HEK293 (cell line): Measurements from ENCODE around the gene ANKRD20A1.
"Not testable (repeated sequence)": the region's sequence is repeated elsewhere in the genome, so short reads cannot be mapped to it uniquely, and the experiment has no call there.

Experiments used
- ZNF311 ChIP-seq: fragments of 450-650 bp; formaldehyde crosslinking; IDR thresholded peaks from 2 replicates; pipeline ENCODE4 v1.5.1; 2017; ENCODE audit warnings: missing biosample characterization, missing genetic modification characterization, borderline replicate concordance
- TF ChIP-seq, protein P1 (sequence below): fragments of 450-650 bp; formaldehyde crosslinking; IDR thresholded peaks from 2 replicates; pipeline ENCODE4 v1.5.1; 2016; ENCODE audit warnings: missing biosample characterization, missing genetic modification characterization
- TF ChIP-seq, protein P2 (sequence below): fragments of 450-650 bp; formaldehyde crosslinking; IDR thresholded peaks from 2 replicates; pipeline ENCODE4; 2016; ENCODE audit warnings: missing biosample characterization, missing genetic modification characterization

- TF ChIP-seq, protein P1, sequence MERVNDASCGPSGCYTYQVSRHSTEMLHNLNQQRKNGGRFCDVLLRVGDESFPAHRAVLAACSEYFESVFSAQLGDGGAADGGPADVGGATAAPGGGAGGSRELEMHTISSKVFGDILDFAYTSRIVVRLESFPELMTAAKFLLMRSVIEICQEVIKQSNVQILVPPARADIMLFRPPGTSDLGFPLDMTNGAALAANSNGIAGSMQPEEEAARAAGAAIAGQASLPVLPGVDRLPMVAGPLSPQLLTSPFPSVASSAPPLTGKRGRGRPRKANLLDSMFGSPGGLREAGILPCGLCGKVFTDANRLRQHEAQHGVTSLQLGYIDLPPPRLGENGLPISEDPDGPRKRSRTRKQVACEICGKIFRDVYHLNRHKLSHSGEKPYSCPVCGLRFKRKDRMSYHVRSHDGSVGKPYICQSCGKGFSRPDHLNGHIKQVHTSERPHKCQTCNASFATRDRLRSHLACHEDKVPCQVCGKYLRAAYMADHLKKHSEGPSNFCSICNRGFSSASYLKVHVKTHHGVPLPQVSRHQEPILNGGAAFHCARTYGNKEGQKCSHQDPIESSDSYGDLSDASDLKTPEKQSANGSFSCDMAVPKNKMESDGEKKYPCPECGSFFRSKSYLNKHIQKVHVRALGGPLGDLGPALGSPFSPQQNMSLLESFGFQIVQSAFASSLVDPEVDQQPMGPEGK (tag by site-specific recombination): not testable (repeated sequence)
- not testable (repeated sequence) for TF ChIP-seq ZNF311 (tag by site-specific recombination)
- TF ChIP-seq, protein P2, sequence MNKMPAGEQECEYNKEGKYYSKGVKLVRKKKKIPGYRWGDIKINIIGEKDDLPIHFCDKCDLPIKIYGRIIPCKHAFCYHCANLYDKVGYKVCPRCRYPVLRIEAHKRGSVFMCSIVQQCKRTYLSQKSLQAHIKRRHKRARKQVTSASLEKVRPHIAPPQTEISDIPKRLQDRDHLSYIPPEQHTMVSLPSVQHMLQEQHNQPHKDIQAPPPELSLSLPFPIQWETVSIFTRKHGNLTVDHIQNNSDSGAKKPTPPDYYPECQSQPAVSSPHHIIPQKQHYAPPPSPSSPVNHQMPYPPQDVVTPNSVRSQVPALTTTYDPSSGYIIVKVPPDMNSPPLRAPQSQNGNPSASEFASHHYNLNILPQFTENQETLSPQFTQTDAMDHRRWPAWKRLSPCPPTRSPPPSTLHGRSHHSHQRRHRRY (tag by site-specific recombination): not testable (repeated sequence)
Measured at GRCh38 chr9:67858871-67859270, at the start of gene ANKRD20A1.
